ENCODE data around the gene PATJ. TPM values are rescaled to one million over a fixed set of nuclear protein-coding genes. Genes with fewer than 3 reads are reported as not detected.
"Not testable (repeated sequence)": the region's sequence is repeated elsewhere in the genome, so short reads cannot be mapped to it uniquely, and the experiment has no call there.

PATJ gene
- total RNA-seq, 1 donor from 2014 or later: 10.7 TPM

GRCh38 chr1:61961009-61961408, 218.7 kb downstream of the PATJ start:
- Mint-ChIP-seq H3K4me1 (ENCODE audit: low read depth) (no peaks in the 10 kb centered on the region), H3K36me3 (ENCODE audit: low read depth) (no peaks in the 10 kb centered on the region), H3K4me3 (ENCODE audit: unreplicated experiment) (no peak overlapping the region), H3K9me3 (ENCODE audit: low read depth) (no peaks in the 10 kb centered on the region), H3K27ac (ENCODE audit: unreplicated experiment) (no peak overlapping the region), H3K27me3 (ENCODE audit: low read depth) (no peaks in the 10 kb centered on the region)
- TF ChIP-seq CTCF (IDR thresholded peaks at IDR 0.05): no peak
- no peak for DNase-seq (ENCODE audit: low spot score)

- Mint-ChIP-seq H3K27me3 (ENCODE audit: low read depth) (no peaks in the 10 kb centered on the region), H3K9me3 (ENCODE audit: low read depth) (no peaks in the 10 kb centered on the region), H3K4me1 (ENCODE audit: low read depth) (peaks cover 1% of the 10 kb centered on the region), H3K36me3 (ENCODE audit: low read depth) (no peaks in the 10 kb centered on the region), H3K4me3 (ENCODE audit: unreplicated experiment) (no peak overlapping the region), H3K27ac (ENCODE audit: unreplicated experiment) (no peak overlapping the region)
- no peak for TF ChIP-seq CTCF (IDR thresholded peaks at IDR 0.05)
- DNase-seq (ENCODE audit: low spot score): no peak
These were observed 220.4 kb downstream of the PATJ start for GRCh38 chr1:61962631-61963030.

DNA sequence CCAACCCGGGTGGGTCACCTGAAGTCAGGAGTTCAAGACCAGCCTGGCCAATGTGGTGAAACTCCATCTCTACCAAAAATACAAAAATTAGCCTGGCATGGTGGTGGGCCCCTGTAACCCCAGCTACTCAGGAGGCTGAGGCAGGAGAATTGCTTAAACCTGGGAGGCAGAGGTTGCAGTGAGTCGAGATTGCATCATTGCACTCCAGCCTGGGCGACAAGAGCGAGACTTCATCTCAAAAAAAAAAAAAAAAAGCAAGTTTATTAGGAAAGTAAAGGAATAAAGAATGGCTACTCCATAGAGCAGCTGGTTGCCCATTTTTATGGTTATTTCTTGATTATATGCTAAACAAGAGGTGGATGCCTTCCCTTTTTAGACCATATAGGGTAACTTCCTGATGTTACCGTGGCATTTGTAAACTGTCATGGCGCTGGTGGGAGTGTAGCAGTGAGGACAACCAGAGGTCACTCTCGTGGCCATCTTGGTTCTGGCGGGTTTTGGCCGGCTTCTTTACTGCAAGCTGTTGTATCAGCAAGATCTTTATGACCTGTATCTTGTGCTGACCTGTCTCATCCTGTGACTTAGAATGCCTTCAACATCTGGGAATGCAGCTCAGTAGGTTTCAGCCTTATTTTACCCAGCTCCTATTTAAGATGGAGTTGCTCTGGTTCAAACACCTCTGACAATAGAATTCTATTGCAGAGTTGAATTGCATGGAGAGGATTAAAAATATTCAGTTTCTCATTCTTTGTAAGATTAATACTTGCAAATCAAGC, 224.4 kb downstream of the PATJ start:
- not testable (repeated sequence) for H3K27ac Mint-ChIP-seq (ENCODE audit: unreplicated experiment); H3K4me3 Mint-ChIP-seq (ENCODE audit: unreplicated experiment); H3K4me1 Mint-ChIP-seq (ENCODE audit: low read depth); H3K9me3 Mint-ChIP-seq (ENCODE audit: low read depth); DNase-seq (ENCODE audit: low spot score); H3K36me3 Mint-ChIP-seq (ENCODE audit: low read depth); H3K27me3 Mint-ChIP-seq (ENCODE audit: low read depth)

GRCh38 chr1:61967750-61968149, 225.5 kb downstream of the PATJ start:
- H3K9me3 Mint-ChIP-seq (ENCODE audit: low read depth): no peaks in the 10 kb centered on the region
- no peak overlapping the region for H3K4me3 Mint-ChIP-seq (ENCODE audit: unreplicated experiment)
- peak overlapping the region; percentile 64 for H3K27ac Mint-ChIP-seq (ENCODE audit: unreplicated experiment)
- no peak for DNase-seq (ENCODE audit: low spot score)
- H3K4me1 Mint-ChIP-seq (ENCODE audit: low read depth): peaks cover 6% of the 10 kb centered on the region
- H3K27me3 Mint-ChIP-seq (ENCODE audit: low read depth): no peaks in the 10 kb centered on the region
- no peak for TF ChIP-seq CTCF (IDR thresholded peaks at IDR 0.05)
- H3K36me3 Mint-ChIP-seq (ENCODE audit: low read depth): peaks cover 3% of the 10 kb centered on the region

DNA sequence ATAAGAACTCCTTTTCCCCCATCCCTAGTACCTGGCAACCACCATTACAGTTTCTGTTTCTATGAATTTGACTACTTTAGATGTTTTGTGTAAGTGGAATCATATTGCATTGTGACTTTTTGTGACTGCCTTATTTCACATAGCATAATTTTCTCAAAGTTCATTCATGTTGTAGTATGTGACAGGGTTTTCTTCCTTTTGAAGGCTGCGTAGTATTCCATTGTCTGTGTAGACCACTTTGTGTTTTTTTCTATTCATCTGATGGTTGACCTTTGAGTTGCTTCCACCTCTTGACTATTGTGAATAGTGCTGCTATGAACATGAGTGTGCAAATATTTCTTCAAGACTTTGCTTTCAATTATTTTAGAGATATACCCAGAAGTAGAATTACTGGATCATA, 226.6 kb downstream of the PATJ start:
- no peaks in the 10 kb centered on the region for H3K27me3 Mint-ChIP-seq (ENCODE audit: low read depth)
- no peak overlapping the region for H3K27ac Mint-ChIP-seq (ENCODE audit: unreplicated experiment)
- no peak for TF ChIP-seq CTCF (IDR thresholded peaks at IDR 0.05)
- no peak for DNase-seq (ENCODE audit: low spot score)
- peaks cover 6% of the 10 kb centered on the region for H3K4me1 Mint-ChIP-seq (ENCODE audit: low read depth)
- H3K4me3 Mint-ChIP-seq (ENCODE audit: unreplicated experiment): no peak overlapping the region
- no peaks in the 10 kb centered on the region for H3K9me3 Mint-ChIP-seq (ENCODE audit: low read depth)
- peaks cover 3% of the 10 kb centered on the region for H3K36me3 Mint-ChIP-seq (ENCODE audit: low read depth)
